ENCODE data around the gene CLTC. TPM values are rescaled to one million over a fixed set of nuclear protein-coding genes. Genes with fewer than 3 reads are reported as not detected.

Gene CLTC
- total and polyA plus RNA-seq, 2 donors (not counting 1 experiment from before 2014, with no cell fraction given), result 25.9 to 114 TPM

DNA sequence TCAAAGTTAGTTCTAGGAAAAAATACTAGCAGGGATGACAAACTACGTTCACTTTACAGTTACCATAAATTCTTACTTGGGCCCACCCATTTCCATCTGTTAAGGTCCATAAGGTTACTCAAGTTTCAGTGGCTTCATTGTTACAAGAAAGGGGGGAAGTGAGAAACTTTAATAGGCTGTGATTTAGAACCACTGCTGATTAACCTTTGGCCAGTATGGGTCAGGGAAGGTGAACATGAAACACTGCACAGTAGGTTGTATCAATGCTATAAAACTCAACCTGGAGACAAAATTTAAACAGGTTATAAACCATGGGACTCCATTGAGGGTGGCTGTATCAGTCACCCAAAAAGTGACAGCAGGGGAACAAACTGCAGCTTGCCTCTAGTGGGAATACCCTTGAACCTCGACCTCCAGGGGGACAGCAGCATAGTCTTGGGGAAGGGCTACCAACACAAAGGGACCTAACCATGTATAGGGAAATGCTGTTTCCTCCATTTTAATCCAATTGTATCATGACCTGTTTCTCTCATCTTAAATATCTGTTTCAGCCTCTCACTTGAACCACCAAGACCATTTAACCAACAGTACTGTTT is 77.1 kb downstream of the CLTC start:
- no peak for DNase-seq
- H3K27me3 ChIP-seq (replicated peaks in 1 of 4; ENCODE audit: control extremely low read depth in 1 of 4, control insufficient read depth in 3 of 4, insufficient read depth in 4 of 4, low read length in 3 of 4), result no peaks in the 10 kb centered on the region
- TF ChIP-seq, protein P1, sequence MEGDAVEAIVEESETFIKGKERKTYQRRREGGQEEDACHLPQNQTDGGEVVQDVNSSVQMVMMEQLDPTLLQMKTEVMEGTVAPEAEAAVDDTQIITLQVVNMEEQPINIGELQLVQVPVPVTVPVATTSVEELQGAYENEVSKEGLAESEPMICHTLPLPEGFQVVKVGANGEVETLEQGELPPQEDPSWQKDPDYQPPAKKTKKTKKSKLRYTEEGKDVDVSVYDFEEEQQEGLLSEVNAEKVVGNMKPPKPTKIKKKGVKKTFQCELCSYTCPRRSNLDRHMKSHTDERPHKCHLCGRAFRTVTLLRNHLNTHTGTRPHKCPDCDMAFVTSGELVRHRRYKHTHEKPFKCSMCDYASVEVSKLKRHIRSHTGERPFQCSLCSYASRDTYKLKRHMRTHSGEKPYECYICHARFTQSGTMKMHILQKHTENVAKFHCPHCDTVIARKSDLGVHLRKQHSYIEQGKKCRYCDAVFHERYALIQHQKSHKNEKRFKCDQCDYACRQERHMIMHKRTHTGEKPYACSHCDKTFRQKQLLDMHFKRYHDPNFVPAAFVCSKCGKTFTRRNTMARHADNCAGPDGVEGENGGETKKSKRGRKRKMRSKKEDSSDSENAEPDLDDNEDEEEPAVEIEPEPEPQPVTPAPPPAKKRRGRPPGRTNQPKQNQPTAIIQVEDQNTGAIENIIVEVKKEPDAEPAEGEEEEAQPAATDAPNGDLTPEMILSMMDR (IDR thresholded peaks at IDR 0.05), result no peak
- TF ChIP-seq EZH2 (IDR thresholded peaks at IDR 0.05; ENCODE audit: borderline replicate concordance, insufficient read depth, low read depth, low read length, poor library complexity, severe bottlenecking), result no peak
- H3K27ac ChIP-seq (ENCODE audit: low read length in 2 of 2), result peak overlapping the region in 1 of 2 donors; percentile 39
- H3K79me2 ChIP-seq (ENCODE audit: control insufficient read depth, insufficient read depth, low read length), result peaks cover 44% of the 10 kb centered on the region
- H3K4me1 Mint-ChIP-seq, result peaks cover 31% of the 10 kb centered on the region
- no peaks in the 10 kb centered on the region for H3K9me3 Mint-ChIP-seq (ENCODE audit: insufficient read depth)
- H3K27ac Mint-ChIP-seq, result no peak overlapping the region
- H3K4me3 Mint-ChIP-seq, result no peak overlapping the region
- H3K27me3 Mint-ChIP-seq, result no peaks in the 10 kb centered on the region
- no peaks in the 10 kb centered on the region for H3K4me1 ChIP-seq (ENCODE audit: control insufficient read depth in 2 of 2, insufficient read depth in 2 of 2, low read length in 2 of 2)
- no peak for ATAC-seq (ENCODE audit: low read depth)
- H4K20me1 ChIP-seq (ENCODE audit: control insufficient read depth, insufficient read depth, low read length, poor library complexity, severe bottlenecking), result peaks cover 31% of the 10 kb centered on the region
- no peak overlapping the region for H3K9ac ChIP-seq (ENCODE audit: low read length)
- no peak overlapping the region for H3K4me3 ChIP-seq (ENCODE audit: control extremely low read depth in 1 of 5, extremely low read depth in 1 of 5, insufficient read depth in 1 of 5, low read depth in 2 of 5, low read length in 4 of 5)
- no peaks in the 10 kb centered on the region for H3K9me3 ChIP-seq (ENCODE audit: control extremely low read depth in 1 of 3, control insufficient read depth in 2 of 3, insufficient read depth in 1 of 3, low read length in 2 of 3)
- H3K36me3 ChIP-seq (replicated peaks in 1 of 2; ENCODE audit: control extremely low read depth in 1 of 2, control insufficient read depth in 1 of 2, extremely low read depth in 1 of 2, insufficient read depth in 2 of 2, low read length in 1 of 2), result peaks cover 26 to 70% of the 10 kb centered on the region in 2 experiments
- ChIA-PET CTCF (no interaction called here), POLR2A (no interaction called here)
- H2AFZ ChIP-seq (ENCODE audit: insufficient read depth, low read depth, low read length, poor library complexity, severe bottlenecking), result no peak overlapping the region
- WGBS (ENCODE audit: insufficient coverage), result 100% methylated on average over 1 of the region's 2 CpGs
- intact Hi-C loops (cut with micrococcal nuclease), result no loop called here
- H3K4me2 ChIP-seq (replicated peaks; ENCODE audit: low read depth, low read length, poor library complexity, severe bottlenecking), result no peak overlapping the region

DNA sequence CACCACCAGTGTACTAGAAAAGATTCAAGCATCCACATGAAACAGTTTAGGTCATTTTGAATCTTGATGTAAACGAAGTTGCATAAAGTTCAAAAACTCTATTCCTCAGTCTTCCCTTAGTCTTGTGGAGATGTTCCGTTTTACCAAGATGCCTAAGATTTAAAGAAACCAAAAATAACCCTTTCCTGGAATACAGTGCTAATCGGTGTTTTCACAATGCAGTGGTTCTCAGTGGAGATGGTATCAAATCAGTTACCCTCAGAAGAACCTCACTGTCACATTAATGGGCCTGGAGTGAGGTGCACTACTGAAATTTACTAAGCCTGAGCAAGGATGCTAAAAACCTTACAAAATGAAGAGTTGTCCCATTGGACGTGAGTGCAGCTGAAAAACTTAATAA is 78.4 kb downstream of the CLTC start:
- H3K9me3 Mint-ChIP-seq (ENCODE audit: insufficient read depth), result no peaks in the 10 kb centered on the region
- peak overlapping the region; percentile 4 for H3K27ac Mint-ChIP-seq
- Histone ChIP-seq H3K27me3 (replicated peaks in 1 of 4; ENCODE audit: control extremely low read depth in 1 of 4, control insufficient read depth in 3 of 4, insufficient read depth in 4 of 4, low read length in 3 of 4) (no peaks in the 10 kb centered on the region), H3K9ac (ENCODE audit: low read length) (no peak overlapping the region), H3K79me2 (ENCODE audit: control insufficient read depth, insufficient read depth, low read length) (peaks cover 57% of the 10 kb centered on the region), H3K36me3 (replicated peaks in 1 of 2; ENCODE audit: control extremely low read depth in 1 of 2, control insufficient read depth in 1 of 2, extremely low read depth in 1 of 2, insufficient read depth in 2 of 2, low read length in 1 of 2) (peaks cover 28 to 67% of the 10 kb centered on the region in 2 experiments), H3K4me1 (ENCODE audit: control insufficient read depth in 2 of 2, insufficient read depth in 2 of 2, low read length in 2 of 2) (no peaks in the 10 kb centered on the region), H3K27ac (ENCODE audit: low read length in 2 of 2) (no peak overlapping the region), H4K20me1 (ENCODE audit: control insufficient read depth, insufficient read depth, low read length, poor library complexity, severe bottlenecking) (peaks cover 37% of the 10 kb centered on the region), H2AFZ (ENCODE audit: insufficient read depth, low read depth, low read length, poor library complexity, severe bottlenecking) (no peak overlapping the region), H3K4me2 (replicated peaks; ENCODE audit: low read depth, low read length, poor library complexity, severe bottlenecking) (no peak overlapping the region), H3K9me3 (ENCODE audit: control extremely low read depth in 1 of 3, control insufficient read depth in 2 of 3, insufficient read depth in 1 of 3, low read length in 2 of 3) (no peaks in the 10 kb centered on the region), H3K4me3 (ENCODE audit: control extremely low read depth in 1 of 5, extremely low read depth in 1 of 5, insufficient read depth in 1 of 5, low read depth in 2 of 5, low read length in 4 of 5) (no peak overlapping the region)
- no CpG with 5 or more reads among the region's 4 CpGs for WGBS (ENCODE audit: insufficient coverage)
- ATAC-seq (ENCODE audit: low read depth) (no peak), DNase-seq (no peak)
- H3K4me1 Mint-ChIP-seq, result peaks cover 42% of the 10 kb centered on the region
- no peak overlapping the region for H3K4me3 Mint-ChIP-seq
- intact Hi-C loops (cut with micrococcal nuclease), result no loop called here
- H3K27me3 Mint-ChIP-seq, result no peaks in the 10 kb centered on the region
- ChIA-PET POLR2A (no interaction called here), CTCF (no interaction called here)
- TF ChIP-seq EZH2 (IDR thresholded peaks at IDR 0.05; ENCODE audit: borderline replicate concordance, insufficient read depth, low read depth, low read length, poor library complexity, severe bottlenecking), result no peak
- TF ChIP-seq, protein P1 (IDR thresholded peaks at IDR 0.05), result no peak
